Measurements from ENCODE around the gene CENPM. TPM values are rescaled to one million over a fixed set of nuclear protein-coding genes. Genes with fewer than 3 reads are reported as not detected.

The CENPM gene
- total RNA-seq, 1 donor from 2014 or later: 3.7 TPM

- peak; percentile 63 to 71 for DNase-seq (ENCODE audit: low spot score in 2 of 2)
- no peak for FAIRE-seq
Observed at GRCh38 chr22:41915035-41915785, 31.7 kb downstream of the CENPM start, which contains the start of gene SHISA8. TSS of gene SHISA8 (minus strand) at chr22:41915074. CDS start at chr22:41914667, 407 bp downstream.

GRCh38 chr22:41914611-41915034 lies 32.3 kb downstream of the CENPM start:
- no peak for FAIRE-seq
- peak in 1 of 2 donors; percentile 41 for DNase-seq (ENCODE audit: low spot score in 2 of 2)

GRCh38 chr22:41913842-41914534 lies 33.0 kb downstream of the CENPM start:
- no peak for DNase-seq (ENCODE audit: low spot score in 2 of 2)

GRCh38 chr22:41913040-41913719 lies 33.8 kb downstream of the CENPM start:
- no peak for FAIRE-seq
- no peak for DNase-seq (ENCODE audit: low spot score in 2 of 2)

More at GRCh38 chr22:41913842-41914534, 33.0 kb downstream of the CENPM start:
- no peak for FAIRE-seq

- DNase-seq (ENCODE audit: low spot score in 2 of 2) (peak in 1 of 2 donors; percentile 42), FAIRE-seq (no peak)
Observed at GRCh38 chr22:41912338-41913039, 34.5 kb downstream of the CENPM start.

- FAIRE-seq (no peak), DNase-seq (ENCODE audit: low spot score in 2 of 2) (no peak)
Observed at GRCh38 chr22:41911001-41911611, 35.8 kb downstream of the CENPM start.

GRCh38 chr22:41910050-41911000 lies 36.6 kb downstream of the CENPM start:
- FAIRE-seq (no peak), DNase-seq (ENCODE audit: low spot score in 2 of 2) (peak; percentile 83 to 90)

GRCh38 chr22:41909310-41910049 lies 37.5 kb downstream of the CENPM start:
- DNase-seq (ENCODE audit: low spot score in 2 of 2) (peak in 1 of 2 donors; percentile 51), FAIRE-seq (no peak)

- no peak for FAIRE-seq
Observed at GRCh38 chr22:41908411-41909309, 38.3 kb downstream of the CENPM start.

GRCh38 chr22:41907436-41908401 lies 39.2 kb downstream of the CENPM start:
- DNase-seq (ENCODE audit: low spot score in 2 of 2) (no peak), FAIRE-seq (no peak)

More at GRCh38 chr22:41908411-41909309, 38.3 kb downstream of the CENPM start:
- peak in 1 of 2 donors; percentile 51 for DNase-seq (ENCODE audit: low spot score in 2 of 2)

- FAIRE-seq (no peak), DNase-seq (ENCODE audit: low spot score in 2 of 2) (no peak)
Observed at GRCh38 chr22:41906822-41907221, 40.1 kb downstream of the CENPM start.

- FAIRE-seq: no peak
- DNase-seq (ENCODE audit: low spot score in 2 of 2): no peak
Observed at GRCh38 chr22:41905411-41906202, 41.3 kb downstream of the CENPM start.

GRCh38 chr22:41904450-41905410 lies 42.2 kb downstream of the CENPM start:
- no peak for FAIRE-seq
- no peak for DNase-seq (ENCODE audit: low spot score in 2 of 2)

GRCh38 chr22:41902932-41903421 lies 44.0 kb downstream of the CENPM start:
- DNase-seq (ENCODE audit: low spot score in 2 of 2) (no peak), FAIRE-seq (no peak)

Measured in frontal cortex (tissue), 4 donors.